Measurements from ENCODE around the gene AIP.
"Not testable (repeated sequence)": the region's sequence is repeated elsewhere in the genome, so short reads cannot be mapped to it uniquely, and the experiment has no call there.

AIP gene

GRCh38 chr11:67507242-67507863 lies 24.5 kb downstream of the AIP start:
- ChIA-PET CTCF (interaction anchor here (1.0 to 2.1 kb wide), 5 partner anchors 106 to 151 kb away, joined by 3 to 9 read pairs (median 3); partner anchors contain the start of gene PPP1CA), POLR2A (no interaction called here)
- DNase-seq (ENCODE audit: extremely low spot score): no peak
- no peak for TF ChIP-seq CTCF (IDR thresholded peaks at IDR 0.05; ENCODE audit: control extremely low read depth, extremely low read depth, low read depth, missing control alignments)

- CTCF ChIA-PET: interaction anchor here (1.0 to 2.1 kb wide), 5 partner anchors 107 to 152 kb away, joined by 3 to 9 read pairs (median 3); partner anchors contain the start of gene PPP1CA
- POLR2A ChIA-PET: no interaction called here
Observed at GRCh38 chr11:67507864-67508485, 25.1 kb downstream of the AIP start, which contains the start of gene CDK2AP2. CDK2AP2 (minus strand) TSS chr11:67508162; CDS start chr11:67508082, 80 bp downstream.

GRCh38 chr11:67508486-67509121 lies 25.8 kb downstream of the AIP start:
- ChIA-PET CTCF (interaction anchor here (1.0 to 2.1 kb wide), 3 partner anchors 107 to 153 kb away, joined by 3 to 9 read pairs (median 3); partner anchors contain the start of gene PPP1CA), POLR2A (no interaction called here)
- TF ChIP-seq CTCF (IDR thresholded peaks at IDR 0.05; ENCODE audit: control extremely low read depth, extremely low read depth, low read depth, missing control alignments): no peak
- DNase-seq (ENCODE audit: extremely low spot score): peak; percentile 99

More at GRCh38 chr11:67507864-67508485, 25.1 kb downstream of the AIP start, which contains the start of gene CDK2AP2:
- DNase-seq (ENCODE audit: extremely low spot score): peak; percentile 99
- TF ChIP-seq CTCF (IDR thresholded peaks at IDR 0.05; ENCODE audit: control extremely low read depth, extremely low read depth, low read depth, missing control alignments): no peak

GRCh38 chr11:67510023-67510345 lies 27.2 kb downstream of the AIP start:
- ChIA-PET POLR2A (no interaction called here), CTCF (no interaction called here)
- no peak for TF ChIP-seq CTCF (IDR thresholded peaks at IDR 0.05; ENCODE audit: control extremely low read depth, extremely low read depth, low read depth, missing control alignments)
- DNase-seq (ENCODE audit: extremely low spot score): no peak

- DNase-seq (ENCODE audit: extremely low spot score); POLR2A ChIA-PET: not testable (repeated sequence)
- CTCF ChIA-PET: interaction anchor here (1.0 to 1.3 kb wide), 2 partner anchors 10 to 161 kb away, joined by 3 read pairs; no protein-coding TSS in a partner anchor
Observed at GRCh38 chr11:67511558-67511957, 28.7 kb downstream of the AIP start.

GRCh38 chr11:67514116-67514515 lies 31.3 kb downstream of the AIP start:
- POLR2A ChIA-PET: no interaction called here
- DNase-seq (ENCODE audit: extremely low spot score): no peak
- no peak for TF ChIP-seq CTCF (IDR thresholded peaks at IDR 0.05; ENCODE audit: control extremely low read depth, extremely low read depth, low read depth, missing control alignments)
- CTCF ChIA-PET: no interaction called here

- CTCF ChIA-PET: no interaction called here
- TF ChIP-seq CTCF (IDR thresholded peaks at IDR 0.05; ENCODE audit: control extremely low read depth, extremely low read depth, low read depth, missing control alignments): no peak
- DNase-seq (ENCODE audit: extremely low spot score): no peak
- POLR2A ChIA-PET: no interaction called here
Observed at GRCh38 chr11:67516806-67517205, 34.0 kb downstream of the AIP start.

Measured in GM10248 (cell line).